SK-N-MC (cell line): Measurements from ENCODE around the gene CDH1.

Source experiments
- EZH2 ChIP-seq: fragments of 200-600 bp; sonication (generic); IDR thresholded peaks from one replicate; pipeline ENCODE4 v1.6.1; 2017; ENCODE audit warnings: antibody characterized with exemption
- FOXP2 ChIP-seq: optimal IDR thresholded peaks from 2 replicates; pipeline ENCODE3; 2011; ENCODE audit warnings: mild to moderate bottlenecking, moderate library complexity; ENCODE audit not compliant: insufficient read depth; ENCODE audit errors: extremely low read length, control extremely low read depth
- POLR2AphosphoS5 ChIP-seq: IDR thresholded peaks from 2 replicates; pipeline ENCODE4 v1.6.1; 2012; ENCODE audit warnings: mild to moderate bottlenecking, low read depth, low read length, borderline replicate concordance

DNA sequence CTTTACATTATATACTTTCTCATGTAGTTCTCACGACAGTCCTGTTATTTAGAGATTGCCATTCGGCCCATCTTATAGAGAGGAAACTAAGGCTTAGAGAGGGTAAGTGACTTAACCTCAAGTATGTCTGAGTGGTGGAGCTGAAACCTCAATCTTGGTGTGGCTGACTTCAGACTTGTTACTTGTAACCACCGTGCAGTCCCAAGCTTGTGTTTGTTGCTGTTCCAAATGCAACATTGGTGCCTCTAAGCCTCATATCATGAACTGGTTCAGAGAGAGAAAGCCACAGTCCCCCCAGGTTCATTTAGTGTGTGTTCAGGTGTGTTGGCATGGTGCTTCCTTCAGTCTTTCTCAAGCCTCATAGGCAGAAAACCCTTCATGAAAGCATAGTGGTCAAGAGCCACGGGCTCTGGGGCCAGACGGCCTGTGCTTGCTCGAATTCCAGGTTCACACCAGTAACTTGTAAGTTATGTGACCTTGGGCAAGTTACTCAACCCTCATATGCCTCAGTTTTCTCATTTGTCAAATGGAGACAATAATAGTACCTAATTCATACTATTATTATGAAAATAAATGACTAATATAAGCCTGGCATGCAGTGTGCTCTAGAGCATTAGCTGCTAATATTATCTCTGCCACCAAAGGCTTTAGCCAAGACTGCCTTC is 39.9 kb downstream of the CDH1 start:
- TF ChIP-seq POLR2AphosphoS5 (no peak), EZH2 (no peak), FOXP2 (no peak)
